GM18526 (cell line): Measurements from ENCODE around the gene TBL1XR1.

ENCODE experiments used
- POLR2A ChIP-seq: IDR thresholded peaks from 3 replicates; pipeline ENCODE4 v1.6.1; 2011; ENCODE audit not compliant: insufficient read length; ENCODE audit errors: extremely low read depth

TBL1XR1 gene

DNA sequence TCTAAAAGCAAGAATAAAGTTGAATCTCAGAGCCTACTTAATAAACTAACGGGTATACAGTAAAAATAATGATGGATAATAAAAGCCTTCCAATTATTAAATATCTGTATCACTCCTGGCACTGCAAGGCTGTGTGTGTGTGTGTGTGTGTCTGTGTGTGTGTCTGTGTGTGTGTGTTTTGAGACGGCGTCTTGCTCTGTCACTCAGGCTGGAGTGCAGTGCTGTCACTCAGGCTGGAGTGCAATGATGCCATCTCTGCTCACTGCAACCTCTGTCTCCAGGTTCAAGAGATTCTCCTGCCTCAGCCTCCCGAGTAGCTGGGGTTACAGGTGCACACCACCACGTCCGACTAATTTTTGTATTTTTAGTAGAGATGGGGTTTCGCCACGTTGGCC is 62.5 kb downstream of the TBL1XR1 start:
- no peak for TF ChIP-seq POLR2A

DNA sequence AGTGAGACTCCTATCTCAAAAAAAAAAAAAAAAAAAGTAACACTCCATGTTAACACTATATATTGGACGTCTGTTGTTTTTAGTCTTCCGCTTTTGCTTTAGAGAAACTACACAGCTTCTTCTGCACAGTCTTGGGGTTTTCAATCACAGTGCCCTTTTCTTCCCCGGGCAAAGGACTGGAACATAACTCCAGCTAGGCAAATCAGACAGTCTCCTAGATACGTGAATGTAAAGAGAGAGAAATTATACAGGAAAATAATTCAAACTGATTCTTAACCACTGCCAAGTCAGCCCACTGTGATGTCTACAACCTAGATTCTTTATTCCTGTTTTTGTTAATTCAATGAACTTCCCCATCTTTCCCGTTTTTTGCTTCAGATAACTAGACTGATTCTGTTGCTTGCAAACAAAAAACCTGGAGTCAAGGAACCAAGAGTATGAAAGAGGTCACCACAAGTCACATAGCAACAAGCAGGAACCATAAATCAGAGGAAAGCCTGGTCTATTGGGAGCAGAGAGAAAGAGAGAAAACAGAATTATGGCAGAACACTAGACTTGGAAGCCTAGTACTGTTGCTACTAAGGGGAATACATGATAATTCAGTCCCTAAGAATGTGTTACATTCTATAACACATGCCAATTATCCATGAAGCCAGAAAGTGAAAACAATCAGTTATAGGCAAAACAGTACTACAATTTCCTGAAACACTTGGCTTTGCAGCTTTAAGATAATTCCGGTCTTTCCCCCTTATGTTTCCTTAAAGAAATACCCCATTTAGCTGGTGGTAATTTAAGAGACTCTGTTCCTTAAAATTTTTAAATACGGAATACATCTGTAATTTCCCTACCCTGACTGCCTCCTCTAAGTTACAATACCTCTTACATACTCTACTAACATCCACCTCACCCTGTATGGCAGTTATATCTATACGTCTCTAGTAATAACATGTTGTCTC is 63.1 kb downstream of the TBL1XR1 start:
- TF ChIP-seq POLR2A: no peak

DNA sequence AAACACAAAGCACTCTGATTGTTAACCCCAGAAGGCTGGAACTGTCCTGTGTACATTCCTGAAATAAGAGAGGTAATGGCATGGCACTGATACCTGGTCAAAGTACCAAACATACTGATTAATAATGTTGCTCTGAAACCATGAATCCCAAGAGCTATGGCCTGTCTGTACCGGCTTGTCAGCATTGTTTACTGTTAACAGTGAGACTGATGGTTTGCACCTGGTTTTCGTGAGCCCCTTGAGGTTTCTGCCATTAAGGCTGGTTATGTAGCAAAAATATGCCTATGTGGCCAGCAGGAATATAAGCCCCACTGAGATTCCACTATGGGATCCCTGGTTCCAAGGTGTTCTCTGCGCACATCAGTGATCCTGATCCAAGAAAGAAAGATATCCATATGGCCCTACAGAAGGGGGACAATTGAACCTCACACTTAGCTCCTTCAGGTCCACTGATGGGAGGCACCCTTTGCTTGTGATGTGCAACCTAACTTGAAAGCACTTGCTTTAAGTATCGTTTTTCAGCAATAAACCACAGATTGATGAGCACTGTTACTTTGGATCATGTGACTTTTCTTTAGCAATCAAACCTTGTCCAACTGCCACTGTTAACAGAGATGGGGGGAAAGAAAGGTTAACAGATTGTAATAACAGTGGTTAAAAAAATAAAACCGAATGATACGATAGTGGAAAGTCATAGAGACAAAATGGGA is 65.2 kb downstream of the TBL1XR1 start:
- no peak for TF ChIP-seq POLR2A

DNA sequence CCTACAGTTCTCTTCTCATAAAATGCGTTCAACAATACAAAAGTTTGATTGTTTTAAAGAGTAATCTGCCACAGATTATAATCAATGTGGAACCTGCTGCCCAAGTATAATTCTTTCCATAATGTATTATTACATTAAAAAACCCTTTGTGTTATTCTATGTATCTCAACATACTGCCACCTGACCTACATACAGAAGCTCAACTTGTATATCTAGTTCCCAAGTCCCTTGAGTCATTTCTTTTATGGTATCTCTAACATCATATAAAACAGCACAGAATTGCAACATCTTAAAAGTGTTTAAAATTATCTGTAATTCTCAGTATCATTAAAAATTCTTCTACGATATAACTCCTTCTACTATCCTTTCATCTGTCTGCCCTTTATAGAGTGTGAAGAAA is 70.3 kb downstream of the TBL1XR1 start:
- TF ChIP-seq POLR2A: no peak

DNA sequence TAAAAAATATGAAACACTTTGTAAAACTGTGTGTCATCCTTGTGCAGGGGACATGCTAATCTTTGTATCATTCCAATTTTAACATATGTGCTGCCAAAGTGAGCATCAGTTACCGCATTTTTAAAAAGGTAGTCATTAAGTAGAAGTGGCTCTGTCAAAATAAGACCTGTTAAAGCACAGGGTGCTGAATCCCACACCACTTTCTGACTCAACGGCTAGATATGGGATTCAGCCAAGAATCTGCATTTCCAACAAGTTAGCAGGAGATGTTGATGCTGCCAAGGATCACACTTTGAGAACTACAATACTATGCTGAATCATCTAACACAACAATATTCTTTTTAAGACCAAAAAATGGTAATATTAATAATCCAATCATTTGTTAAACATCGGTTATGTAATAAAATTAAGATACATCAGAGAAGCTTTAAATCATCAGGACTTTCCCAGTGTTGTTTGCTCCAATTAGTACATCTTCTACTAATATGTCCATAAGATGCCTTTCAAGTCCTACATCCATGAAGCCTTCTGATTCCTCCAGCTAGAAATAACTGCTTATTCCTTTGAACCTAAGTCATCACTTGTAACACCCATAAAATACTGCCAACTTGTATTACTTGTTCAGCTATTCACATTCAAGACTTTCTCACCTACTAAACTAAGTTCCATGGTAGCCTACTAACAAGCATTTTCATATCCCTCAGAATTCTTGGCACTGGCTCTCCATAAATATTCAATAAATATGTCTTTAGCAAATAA is 71.1 kb downstream of the TBL1XR1 start:
- no peak for TF ChIP-seq POLR2A

DNA sequence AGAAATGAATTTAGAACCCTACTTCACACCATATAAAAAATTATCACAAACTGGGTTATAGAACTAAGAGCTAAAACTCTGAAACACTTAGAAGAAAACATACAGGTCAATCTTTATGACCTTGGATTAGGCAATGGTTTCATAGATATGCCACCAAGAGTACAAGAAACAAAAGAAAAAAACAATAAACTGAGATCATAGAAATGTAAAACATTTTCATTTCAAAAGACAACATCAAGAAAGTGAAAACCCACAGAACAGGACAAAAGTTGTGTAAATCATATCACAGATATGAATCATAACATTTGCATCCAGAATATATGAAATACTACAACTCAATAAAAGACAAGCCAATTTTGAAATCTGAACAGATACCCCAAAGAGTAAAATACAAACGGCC is 72.4 kb downstream of the TBL1XR1 start:
- TF ChIP-seq POLR2A: no peak

DNA sequence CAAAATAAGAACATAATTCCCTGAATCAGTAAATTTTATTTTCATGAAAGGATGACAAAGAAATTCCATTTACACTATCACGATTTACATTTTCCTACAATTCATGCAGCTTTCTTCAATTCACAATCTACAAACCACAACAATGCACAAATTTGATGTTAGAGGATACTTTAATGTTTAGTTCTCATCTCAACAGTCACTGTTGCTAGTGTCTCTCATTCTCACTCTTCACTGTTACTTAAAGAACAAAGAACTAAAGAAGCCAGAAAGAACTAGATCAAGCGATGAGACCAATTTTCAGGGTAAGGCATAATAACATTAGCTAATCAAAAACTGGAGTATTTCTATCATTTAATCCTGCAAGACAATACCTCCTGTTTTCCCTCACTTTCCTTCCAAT is 73.5 kb downstream of the TBL1XR1 start:
- no peak for TF ChIP-seq POLR2A

DNA sequence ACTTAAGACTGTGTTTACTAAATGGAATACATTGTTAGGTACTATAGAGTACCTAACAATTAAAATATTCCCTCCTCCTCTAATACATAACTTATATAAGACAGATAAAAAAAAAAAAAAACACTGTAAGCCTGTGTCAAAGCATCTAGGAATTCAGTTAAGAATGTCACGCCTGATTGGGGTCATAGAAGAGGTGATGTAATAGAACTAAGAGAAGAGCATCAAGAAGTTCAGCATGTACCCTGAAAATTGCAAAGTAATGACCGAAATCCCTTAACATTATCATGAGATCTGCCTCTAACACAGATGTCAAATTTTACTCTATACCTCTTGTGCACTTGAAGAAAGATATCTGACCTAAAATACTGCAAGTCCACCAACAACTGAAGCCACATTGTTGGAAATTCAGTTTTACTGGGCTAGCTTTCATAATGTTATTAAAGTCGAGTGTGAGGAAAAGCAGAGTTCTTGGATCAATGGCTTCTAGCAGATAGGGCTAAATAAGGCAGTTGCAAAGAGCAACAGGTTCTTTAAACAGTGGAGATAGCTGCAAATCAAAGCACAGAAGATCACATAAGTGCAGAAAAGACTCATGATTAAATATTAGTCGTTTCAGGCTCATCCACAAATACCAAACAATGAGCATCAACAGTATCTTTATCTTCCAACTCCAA is 75.0 kb downstream of the TBL1XR1 start:
- TF ChIP-seq POLR2A: no peak

DNA sequence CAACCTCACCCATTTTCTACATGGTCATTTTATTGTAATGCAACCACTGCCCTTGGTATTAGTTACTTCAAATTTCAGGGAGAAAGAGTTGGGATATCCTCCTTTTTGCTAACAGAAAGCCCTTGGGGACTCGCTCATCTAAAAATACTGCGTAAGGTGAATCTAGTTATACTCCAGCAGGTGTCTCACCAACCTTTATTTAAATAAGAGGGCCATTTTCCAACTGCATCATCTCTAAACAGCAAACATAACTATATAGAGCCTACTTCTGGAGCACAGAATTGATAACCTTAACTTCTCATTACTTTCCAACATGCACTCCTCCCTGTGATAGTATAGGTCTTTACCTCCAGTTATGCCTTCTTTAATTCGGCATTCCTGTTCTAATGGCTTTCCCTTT is 77.5 kb downstream of the TBL1XR1 start:
- TF ChIP-seq POLR2A: no peak

DNA sequence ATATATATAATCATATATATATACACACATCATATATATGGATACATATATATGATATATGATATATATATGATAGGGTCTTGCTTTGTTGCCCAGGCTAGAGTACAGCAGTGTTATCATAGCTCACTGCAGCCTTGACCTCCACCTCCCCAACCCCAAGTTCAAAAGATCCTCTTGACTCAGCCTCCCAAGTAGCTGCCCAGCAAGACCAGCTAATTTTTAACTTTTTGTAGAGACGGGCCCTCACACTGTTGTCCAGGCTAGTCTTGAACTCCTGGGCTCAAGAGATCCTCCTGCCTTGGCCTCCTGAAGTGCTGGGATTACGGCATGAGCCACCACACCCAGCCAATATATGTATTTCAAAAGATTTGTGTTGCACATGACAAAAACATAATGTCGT is 83.0 kb downstream of the TBL1XR1 start:
- no peak for TF ChIP-seq POLR2A

DNA sequence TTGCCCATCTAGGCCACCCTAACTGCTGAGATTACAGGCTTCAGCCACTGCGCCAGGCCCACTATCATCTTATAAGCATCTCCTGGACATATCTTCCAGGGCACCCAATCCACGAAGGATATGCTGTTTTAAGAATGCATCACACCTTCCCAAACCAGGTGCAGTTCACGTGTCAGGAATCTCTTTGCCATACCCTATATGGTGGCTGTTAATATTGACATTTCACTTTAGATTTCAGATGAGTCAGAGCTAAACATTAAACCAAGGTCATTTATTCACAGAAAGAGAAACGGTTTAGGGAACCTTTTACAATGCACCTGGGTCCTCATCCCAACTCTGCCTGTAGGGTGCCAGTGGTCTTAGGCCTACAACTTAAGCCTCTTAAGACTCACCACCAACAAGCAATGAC is 85.7 kb downstream of the TBL1XR1 start:
- TF ChIP-seq POLR2A: no peak

DNA sequence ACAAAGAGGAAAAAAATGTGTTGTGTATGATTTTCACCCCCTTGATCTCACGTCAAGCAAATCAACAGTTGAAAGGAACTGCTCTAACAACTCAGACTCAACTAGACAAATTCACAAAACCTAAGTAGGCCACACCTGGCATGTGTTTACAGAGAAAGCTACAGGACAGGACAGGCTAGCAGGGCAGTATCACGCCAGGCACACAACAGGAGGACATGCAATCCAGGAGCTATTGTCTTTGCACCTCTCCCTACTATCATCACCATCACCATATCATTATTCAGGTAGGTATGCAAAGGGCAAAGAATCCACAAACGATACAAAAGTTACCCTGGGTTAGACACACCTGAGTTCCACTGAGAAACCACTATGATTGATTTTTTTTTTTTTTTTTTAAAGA is 86.4 kb downstream of the TBL1XR1 start:
- TF ChIP-seq POLR2A: no peak

DNA sequence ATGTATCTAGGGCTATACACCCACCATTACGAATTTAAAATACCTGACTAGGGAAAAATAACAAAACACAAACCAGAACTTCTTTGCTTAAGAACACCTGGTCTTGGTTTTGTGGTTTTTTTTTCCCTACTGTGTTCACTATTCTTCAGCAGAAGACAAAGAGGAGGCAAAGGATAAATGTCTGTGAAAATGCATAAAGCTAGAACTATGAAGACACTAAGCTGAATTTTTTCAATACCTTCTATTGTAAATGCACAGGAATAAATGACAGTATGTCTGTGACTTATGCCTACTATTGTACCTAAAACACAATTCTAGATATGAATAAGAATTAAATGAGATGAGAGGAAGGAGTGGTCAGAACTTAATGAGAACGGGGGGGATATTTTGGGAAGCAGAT is 86.9 kb downstream of the TBL1XR1 start:
- TF ChIP-seq POLR2A: no peak

DNA sequence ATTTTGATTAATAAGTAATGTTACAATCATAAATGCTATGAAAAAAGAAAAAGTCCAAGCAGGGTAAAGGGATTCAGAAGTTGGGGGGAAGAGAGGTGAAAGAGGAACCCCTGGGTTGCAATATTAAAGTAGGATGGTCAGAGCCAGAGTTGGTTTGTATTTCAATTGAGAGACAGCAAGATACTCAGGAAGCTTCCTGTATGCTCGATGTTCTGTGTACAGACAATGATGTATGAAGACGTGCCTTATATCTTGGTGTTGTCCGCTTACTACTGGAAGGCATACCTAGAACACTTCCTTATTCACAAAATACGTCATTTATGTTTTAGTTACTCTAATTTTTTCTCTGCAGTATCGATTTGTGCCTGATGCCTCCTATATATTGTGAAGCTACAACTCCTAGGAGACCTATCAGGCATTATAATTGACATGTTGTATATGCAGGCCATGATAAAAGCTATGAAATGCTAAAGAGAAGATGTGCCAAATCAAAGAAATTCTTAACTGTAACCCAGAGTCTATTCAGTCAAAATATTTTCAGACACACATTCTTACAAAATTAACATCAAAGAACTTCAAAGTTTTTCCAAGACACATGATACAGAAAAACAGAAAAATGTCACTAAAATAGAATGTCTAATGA is 87.5 kb downstream of the TBL1XR1 start:
- no peak for TF ChIP-seq POLR2A

DNA sequence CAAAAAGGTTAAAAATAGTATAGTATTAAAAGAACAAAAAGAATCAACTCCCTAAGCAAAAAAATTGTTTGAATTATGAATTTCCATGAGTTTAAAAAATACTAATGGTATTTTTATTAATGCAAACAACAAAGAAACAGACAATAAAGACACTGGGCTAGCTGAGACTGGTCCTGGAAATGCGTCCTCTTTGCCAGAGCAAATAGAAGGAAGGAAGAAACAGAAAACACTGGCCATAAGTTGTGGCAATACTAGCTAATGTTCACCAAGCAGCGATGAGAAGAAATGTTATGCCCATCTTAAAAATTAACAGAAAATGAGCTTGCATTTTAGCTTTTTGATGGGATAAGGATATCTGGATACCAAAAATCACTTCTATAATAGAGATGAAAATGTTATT is 88.6 kb downstream of the TBL1XR1 start:
- TF ChIP-seq POLR2A: no peak
